Effector memory CD4-positive, alpha-beta T cell (primary cell): ENCODE measurements around the gene AGAP3.

Source experiments
- DNase-seq, 3 donors: peaks; one replicate each; pipeline ENCODE4 v3.0.0-alpha.2; 2020
- H3K27ac ChIP-seq: 2 replicates; pipeline ENCODE4 v1.7.0; 2013; ENCODE audit warnings: mild to moderate bottlenecking, low read length, moderate library complexity; ENCODE audit not compliant: insufficient read depth, poor library complexity, severe bottlenecking
- H3K27me3 ChIP-seq: replicated peaks from 2 replicates; pipeline ENCODE4 v1.7.0; 2013; ENCODE audit warnings: mild to moderate bottlenecking, low read length; ENCODE audit not compliant: insufficient read depth, control insufficient read depth, poor library complexity, severe bottlenecking
- H3K36me3 ChIP-seq: 2 replicates; pipeline ENCODE4 v1.7.0; 2013; ENCODE audit warnings: mild to moderate bottlenecking, low read length, moderate library complexity; ENCODE audit not compliant: control insufficient read depth, insufficient read depth
- H3K4me1 ChIP-seq: 2 replicates; pipeline ENCODE4 v1.7.0; 2013; ENCODE audit warnings: low read length, mild to moderate bottlenecking; ENCODE audit not compliant: control insufficient read depth, insufficient read depth, poor library complexity, severe bottlenecking
- H3K4me3 ChIP-seq: 2 replicates; pipeline ENCODE4 v1.7.0; 2013; ENCODE audit warnings: low read length, low read depth, mild to moderate bottlenecking; ENCODE audit not compliant: insufficient read depth, poor library complexity, severe bottlenecking
- H3K9me3 ChIP-seq: 2 replicates; pipeline ENCODE4 v1.7.0; 2013; ENCODE audit warnings: mild to moderate bottlenecking, low read length, moderate library complexity; ENCODE audit not compliant: control insufficient read depth

Gene AGAP3

DNA sequence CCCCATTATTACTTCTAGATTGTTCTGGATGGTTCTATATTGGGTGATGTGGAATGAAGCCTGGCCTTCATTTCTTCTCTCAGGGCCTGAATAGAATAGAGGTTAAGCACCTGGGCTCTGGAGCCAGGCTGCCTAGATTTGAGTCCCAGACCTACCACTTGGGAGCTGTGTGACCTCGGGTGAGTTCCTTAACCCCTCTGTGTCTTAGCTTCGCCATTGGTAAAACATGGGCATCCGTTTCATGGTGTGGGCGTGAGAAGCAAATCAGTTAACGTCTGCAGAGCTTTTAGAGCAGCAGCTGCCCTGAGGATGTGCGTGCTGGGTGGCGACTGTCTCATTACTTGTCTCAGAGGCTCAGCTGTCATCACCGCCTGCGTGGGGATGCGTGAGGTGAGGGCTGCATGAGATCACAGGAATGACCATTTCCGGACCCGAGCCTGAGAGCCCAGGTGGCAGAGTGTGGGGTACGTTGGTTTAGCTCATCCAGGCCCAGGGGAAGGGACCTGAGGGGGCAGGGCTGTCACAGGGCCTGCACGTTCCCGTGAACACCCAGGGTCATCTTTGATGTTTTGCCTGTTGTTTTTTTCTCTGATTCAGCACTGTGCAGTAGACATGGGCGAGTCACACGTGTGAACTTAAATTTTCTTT, 9.7 kb downstream of the AGAP3 start:
- H3K36me3 ChIP-seq: no peaks in the 10 kb centered on the region
- no peaks in the 10 kb centered on the region for H3K4me1 ChIP-seq
- no peak for DNase-seq
- H3K27ac ChIP-seq: peak overlapping the region; percentile 4
- H3K9me3 ChIP-seq: no peaks in the 10 kb centered on the region
- H3K27me3 ChIP-seq: no peaks in the 10 kb centered on the region
- no peak overlapping the region for H3K4me3 ChIP-seq

DNA sequence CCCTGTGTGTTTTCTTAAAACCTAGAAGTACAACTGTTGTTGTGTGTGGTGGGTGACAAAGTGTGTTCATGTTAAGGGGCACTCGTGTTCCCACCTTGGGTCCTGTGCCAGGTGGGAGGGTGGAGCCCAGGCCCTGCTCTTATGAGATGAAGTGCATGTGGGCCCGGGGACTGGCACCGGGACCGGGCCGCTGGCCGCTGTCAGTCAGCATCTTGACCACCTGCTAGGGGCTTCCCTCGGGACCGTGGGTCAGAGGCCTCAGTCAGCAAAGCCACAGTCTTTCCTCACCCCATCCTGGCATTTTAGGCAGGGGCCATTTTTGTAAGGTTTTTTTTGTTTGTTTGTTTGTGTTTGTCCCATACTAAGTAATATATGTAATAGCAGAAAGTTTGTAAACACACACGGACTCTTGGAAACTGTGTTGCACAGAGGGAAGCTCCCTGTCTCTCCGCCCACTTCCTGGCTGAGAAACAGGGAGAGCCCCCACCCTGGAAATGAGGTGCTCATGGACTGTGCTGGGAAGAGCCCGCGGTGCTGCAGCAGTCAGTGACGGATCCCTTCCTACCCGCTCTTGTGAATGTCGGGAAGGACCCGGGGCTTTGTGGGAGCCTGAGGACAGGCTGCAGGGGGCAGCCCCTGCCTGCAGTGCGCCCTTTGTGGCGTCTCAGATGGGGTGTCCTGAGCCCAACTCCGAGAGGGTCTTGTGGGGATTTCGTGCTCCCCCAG, 13.4 kb downstream of the AGAP3 start:
- Histone ChIP-seq H3K27me3 (no peaks in the 10 kb centered on the region), H3K36me3 (peaks cover 2% of the 10 kb centered on the region), H3K9me3 (no peaks in the 10 kb centered on the region), H3K27ac (no peak overlapping the region), H3K4me3 (no peak overlapping the region), H3K4me1 (no peaks in the 10 kb centered on the region)
- no peak for DNase-seq

DNA sequence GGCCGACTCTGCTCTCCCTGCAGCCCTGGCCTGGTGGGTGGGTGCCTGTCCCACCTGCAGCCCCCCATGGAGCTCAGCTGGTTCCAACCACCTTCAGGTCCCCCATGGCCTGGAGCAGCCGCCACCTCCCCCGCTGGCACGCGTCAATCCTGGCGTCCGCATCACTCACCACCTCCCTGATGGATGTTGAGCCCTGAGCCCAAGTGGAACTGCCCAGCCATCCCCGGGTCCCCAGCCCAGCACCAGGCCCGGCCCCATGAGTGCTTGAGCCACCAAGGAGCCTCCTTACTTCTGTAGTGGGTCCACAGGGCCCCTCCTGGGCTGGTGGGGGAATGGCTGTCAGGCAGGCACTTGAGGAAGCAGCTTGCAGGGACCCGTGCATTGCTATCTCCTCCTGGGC, 14.6 kb downstream of the AGAP3 start:
- no peaks in the 10 kb centered on the region for H3K4me1 ChIP-seq
- H3K27ac ChIP-seq: no peak overlapping the region
- DNase-seq: no peak

DNA sequence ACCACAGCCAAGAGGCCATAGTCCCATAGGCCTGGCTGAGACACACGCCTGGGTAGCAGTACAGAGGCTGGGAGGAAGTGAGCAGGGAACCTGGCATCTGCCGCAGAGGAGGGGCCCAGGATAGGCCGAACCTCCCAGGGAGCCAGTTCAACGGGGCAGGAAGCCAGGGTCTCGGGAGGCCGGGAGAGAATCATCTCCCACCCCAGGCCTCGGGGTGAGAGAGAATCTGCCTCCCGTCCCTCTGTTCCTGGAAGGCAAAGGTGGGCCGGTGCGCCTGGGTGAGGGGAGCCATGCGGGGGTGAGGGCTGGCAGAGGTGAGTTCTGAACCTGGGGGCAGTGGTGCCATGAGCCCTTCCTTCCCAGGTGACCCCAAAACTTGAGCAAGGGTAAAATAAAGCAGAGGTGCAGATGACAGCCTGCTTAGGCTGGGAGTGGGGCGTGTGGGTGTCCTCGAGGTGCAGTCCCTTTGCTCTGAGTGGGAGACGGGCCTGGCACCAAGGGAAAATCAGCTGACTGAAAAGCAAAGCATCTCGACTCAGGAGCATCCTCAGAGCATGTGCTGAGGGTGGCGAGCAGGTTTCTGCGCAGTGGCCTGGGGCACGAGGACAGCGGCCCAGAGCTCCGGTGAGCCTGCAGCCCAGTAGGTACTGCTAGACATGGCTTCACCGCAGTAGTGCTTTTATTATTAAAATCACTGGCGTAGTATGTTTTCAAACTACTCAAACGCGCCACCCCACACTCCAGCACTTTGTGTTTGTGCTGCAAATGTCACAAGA, 15.5 kb downstream of the AGAP3 start:
- no peaks in the 10 kb centered on the region for H3K27me3 ChIP-seq
- no peaks in the 10 kb centered on the region for H3K4me1 ChIP-seq
- no peak overlapping the region for H3K27ac ChIP-seq
- H3K4me3 ChIP-seq: no peak overlapping the region
- no peak for DNase-seq
- H3K9me3 ChIP-seq: no peaks in the 10 kb centered on the region
- H3K36me3 ChIP-seq: peaks cover 3% of the 10 kb centered on the region

More for the DNA sequence above, 14.6 kb downstream of the AGAP3 start:
- Histone ChIP-seq H3K9me3 (no peaks in the 10 kb centered on the region), H3K27me3 (no peaks in the 10 kb centered on the region), H3K36me3 (peaks cover 3% of the 10 kb centered on the region), H3K4me3 (no peak overlapping the region)

DNA sequence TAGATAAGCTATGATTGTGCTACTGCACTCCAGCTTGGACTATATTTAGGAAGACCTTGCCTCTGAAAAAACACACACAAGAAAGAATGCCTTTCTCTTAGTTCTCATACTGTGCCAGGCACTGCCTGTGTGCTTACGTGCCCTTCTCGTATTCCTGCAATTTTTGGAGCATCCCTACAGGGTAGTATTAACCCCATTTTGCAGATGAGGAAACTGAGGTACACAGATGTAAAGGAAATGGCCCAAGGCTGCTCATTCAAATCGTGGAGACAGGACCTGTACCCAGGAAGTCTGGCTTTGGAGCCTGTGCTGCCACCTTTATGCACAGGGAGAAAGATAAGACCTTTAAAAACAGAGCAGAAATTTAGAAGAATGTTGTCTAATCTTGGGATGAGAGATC, 16.7 kb downstream of the AGAP3 start:
- no peaks in the 10 kb centered on the region for H3K4me1 ChIP-seq
- DNase-seq: no peak
- no peaks in the 10 kb centered on the region for H3K9me3 ChIP-seq
- no peak overlapping the region for H3K27ac ChIP-seq
- H3K4me3 ChIP-seq: no peak overlapping the region
- peaks cover 3% of the 10 kb centered on the region for H3K36me3 ChIP-seq
- no peaks in the 10 kb centered on the region for H3K27me3 ChIP-seq

DNA sequence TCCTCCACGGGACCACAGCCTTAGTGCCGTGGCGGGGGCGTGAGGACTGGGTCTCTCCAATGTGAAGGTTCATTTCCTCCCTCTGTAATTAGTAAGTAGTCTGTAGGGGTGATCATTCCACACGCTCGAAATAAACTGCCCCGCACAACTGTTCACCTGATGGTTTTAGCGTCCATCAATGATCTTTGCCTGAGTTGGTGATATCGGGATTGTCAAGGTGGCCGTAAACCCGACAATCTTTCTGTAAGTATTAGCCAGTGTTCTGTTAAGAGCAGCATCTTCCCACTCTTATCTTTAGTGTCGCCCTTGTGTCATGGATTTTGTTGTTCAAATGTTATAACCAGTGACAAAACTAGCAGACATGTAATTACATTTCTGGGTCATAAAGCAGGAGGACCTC, 17.7 kb downstream of the AGAP3 start:
- no peak overlapping the region for H3K4me3 ChIP-seq
- H3K27ac ChIP-seq: no peak overlapping the region
- no peaks in the 10 kb centered on the region for H3K9me3 ChIP-seq
- peaks cover 3% of the 10 kb centered on the region for H3K36me3 ChIP-seq
- no peak for DNase-seq
- no peaks in the 10 kb centered on the region for H3K27me3 ChIP-seq
- H3K4me1 ChIP-seq: no peaks in the 10 kb centered on the region

DNA sequence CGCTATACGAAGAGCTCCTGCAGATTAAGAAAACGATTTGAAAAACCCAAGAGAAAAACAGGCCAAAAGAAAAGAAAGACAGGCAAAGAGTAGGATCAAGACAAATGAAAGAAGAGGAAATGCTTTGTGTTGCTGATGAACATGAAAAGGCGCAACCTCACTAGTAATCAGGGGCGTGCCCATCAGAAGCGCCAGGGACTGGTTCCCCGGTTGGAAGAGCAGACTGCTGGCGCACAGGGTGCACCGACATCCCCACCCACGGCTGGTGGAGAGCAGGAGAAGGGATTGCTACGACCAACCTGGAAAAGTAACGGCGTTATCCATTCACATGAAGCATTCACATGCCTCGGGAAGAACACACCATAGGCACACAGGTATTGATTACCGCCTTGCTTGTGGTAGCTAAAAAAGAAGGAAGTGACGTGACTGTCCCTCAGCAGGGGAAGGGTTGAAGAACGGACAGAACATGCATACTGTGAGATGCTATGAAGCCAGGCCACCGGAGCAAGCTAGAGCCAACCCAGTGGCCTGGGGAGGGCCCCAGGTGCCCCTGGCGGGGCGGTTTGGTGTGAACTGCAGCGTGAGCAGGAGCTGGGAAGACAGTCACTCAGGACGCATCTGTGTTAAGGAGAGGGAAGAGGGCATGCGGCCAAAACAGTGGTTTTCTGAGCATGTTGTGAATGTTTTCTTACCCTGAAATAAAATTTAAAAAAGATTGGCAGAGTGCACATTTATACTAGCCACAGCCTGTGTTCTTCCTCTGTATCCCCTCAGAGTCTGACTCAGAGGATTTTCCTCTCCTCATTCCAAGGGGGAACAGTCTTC, 18.3 kb downstream of the AGAP3 start:
- Histone ChIP-seq H3K9me3 (no peaks in the 10 kb centered on the region), H3K36me3 (peaks cover 3% of the 10 kb centered on the region), H3K4me1 (no peaks in the 10 kb centered on the region), H3K27ac (no peak overlapping the region), H3K4me3 (no peak overlapping the region), H3K27me3 (no peaks in the 10 kb centered on the region)
- DNase-seq: no peak

DNA sequence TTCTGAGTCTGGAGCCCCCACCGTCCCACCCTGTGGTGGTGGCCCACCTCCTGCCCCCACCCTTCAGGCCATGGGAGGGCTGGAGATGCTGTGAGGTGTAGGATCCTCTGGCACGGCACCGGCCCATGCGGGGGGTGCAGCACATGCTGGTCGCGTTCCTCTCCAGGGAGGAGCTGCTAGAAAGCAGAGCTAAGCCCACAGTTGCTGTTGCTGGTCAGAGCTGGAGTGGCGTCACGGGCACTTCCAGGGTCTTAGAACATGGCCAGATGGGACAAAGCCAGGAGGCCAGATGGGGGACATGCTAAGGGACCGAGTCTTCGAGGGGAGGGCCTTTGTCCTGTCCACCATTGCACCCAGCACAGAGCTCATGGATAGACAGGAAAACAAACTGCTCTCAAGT, 21.6 kb downstream of the AGAP3 start:
- Histone ChIP-seq H3K9me3 (no peaks in the 10 kb centered on the region), H3K4me1 (no peaks in the 10 kb centered on the region), H3K27ac (no peak overlapping the region), H3K4me3 (no peak overlapping the region), H3K27me3 (no peaks in the 10 kb centered on the region), H3K36me3 (peaks cover 3% of the 10 kb centered on the region)
- DNase-seq: no peak

DNA sequence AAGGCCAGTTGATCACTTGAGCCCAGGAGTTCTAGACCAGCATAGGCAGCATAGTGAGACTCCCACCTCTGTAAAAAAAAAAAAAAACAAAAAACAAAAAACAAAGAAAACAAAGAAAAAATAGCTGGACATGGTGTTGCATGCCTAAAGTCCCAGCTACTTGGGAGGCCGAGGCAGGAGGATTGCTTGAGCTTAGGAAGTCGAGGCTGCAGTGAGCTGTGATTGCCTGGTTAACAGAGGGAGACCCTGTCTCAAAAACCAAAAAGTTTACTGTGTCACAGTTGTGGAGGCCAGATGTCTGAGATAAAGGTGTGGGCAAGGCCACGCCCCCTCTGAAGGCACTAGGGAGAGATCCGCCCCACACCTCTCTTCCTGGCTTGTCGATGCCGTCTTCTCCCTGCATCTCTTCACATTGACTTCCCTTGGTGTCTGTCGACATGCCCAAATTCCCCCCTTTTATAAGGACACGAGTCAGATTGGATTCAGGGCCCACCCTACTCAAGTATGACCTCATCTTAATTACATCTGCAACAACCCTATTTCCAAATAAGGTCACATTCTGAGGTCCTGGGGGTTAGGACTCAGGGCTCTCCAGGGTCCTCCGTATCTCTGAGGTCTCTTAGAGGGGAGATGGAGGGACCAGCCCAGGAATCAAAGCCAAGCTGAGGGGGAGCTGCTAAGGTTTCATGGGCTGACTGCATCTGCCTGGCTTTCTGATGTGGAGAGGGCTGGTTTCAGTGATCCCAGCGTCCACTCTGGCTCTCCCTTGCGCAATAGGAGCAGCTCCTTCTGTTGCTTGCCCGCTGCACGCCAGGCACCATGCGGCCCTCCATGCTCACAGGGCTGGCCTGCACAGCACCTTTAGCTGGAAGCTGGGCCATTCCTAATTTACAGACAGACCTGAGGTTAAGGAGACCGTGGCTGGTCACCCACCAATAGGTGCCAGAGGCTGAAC, 23.1 kb downstream of the AGAP3 start:
- Histone ChIP-seq H3K27ac (no peak overlapping the region), H3K4me3 (no peak overlapping the region), H3K4me1 (peaks cover 2% of the 10 kb centered on the region), H3K9me3 (no peaks in the 10 kb centered on the region), H3K36me3 (peaks cover 3% of the 10 kb centered on the region), H3K27me3 (no peaks in the 10 kb centered on the region)
- no peak for DNase-seq
